CD4-positive, alpha-beta T cell treated with Interleukin-6 for 4 hours (primary cell): Measurements from ENCODE around the gene PARP3.

Experiments
- DNase-seq: peaks from one replicate; pipeline ENCODE4 v3.0.0-alpha.2; 2020; ENCODE audit warnings: mixed read lengths

The PARP3 gene

GRCh38 chr3:51949121-51949520, 7.0 kb downstream of the PARP3 start:
- DNase-seq, result no peak

GRCh38 chr3:51950899-51951298, 8.7 kb downstream of the PARP3 start:
- no peak for DNase-seq

DNA sequence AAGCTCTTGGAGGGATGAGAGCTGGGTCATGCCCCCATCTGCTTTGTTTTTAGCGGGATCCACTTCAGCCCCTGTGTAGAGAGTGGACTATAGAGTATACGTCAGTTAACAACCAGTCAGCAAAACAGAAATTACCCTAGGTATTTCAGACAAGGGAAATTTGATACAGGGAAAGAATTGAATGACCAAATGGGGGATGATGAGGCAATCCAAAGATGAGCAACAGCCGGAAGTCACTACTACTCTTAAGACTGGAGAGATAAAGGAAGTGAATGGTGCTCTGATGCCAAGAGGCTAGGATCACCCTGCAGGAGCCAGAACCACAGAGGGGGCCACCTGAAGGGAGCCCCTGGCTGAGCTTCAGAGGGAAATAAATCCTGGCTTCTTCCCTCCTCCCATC, 11.3 kb downstream of the PARP3 start:
- DNase-seq, result no peak

DNA sequence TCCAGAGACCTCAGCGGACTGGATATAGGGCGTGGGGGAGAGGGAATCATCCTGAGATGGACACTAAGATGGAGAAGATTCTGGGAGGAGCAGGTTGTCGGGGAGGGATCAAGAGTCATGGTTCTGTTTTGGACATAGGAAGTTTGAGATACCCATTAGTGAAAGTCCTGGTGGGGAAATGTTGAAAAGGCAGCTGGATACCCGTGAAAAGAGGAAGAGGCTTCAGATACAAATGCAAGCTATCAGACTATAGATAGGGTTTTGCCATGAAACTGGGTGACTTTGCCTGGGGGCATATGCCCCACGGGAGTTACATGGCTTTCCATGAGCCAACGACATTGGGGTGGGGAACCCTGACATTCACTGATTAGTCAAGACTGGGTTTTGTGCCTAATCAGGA, 11.9 kb downstream of the PARP3 start:
- DNase-seq, result no peak

GRCh38 chr3:51954713-51955112, 12.6 kb downstream of the PARP3 start:
- DNase-seq, result no peak

- DNase-seq, result no peak
Observed at GRCh38 chr3:51955175-51955892, 13.2 kb downstream of the PARP3 start, which contains the start of gene GPR62. TSS of gene GPR62 (plus strand) at chr3:51955381. CDS start at chr3:51955653, 272 bp downstream.

- peak; percentile 44 for DNase-seq
Observed at GRCh38 chr3:51955893-51956770, 14.0 kb downstream of the PARP3 start.

- no peak for DNase-seq
Observed at GRCh38 chr3:51957520-51958205, 15.5 kb downstream of the PARP3 start.

DNA sequence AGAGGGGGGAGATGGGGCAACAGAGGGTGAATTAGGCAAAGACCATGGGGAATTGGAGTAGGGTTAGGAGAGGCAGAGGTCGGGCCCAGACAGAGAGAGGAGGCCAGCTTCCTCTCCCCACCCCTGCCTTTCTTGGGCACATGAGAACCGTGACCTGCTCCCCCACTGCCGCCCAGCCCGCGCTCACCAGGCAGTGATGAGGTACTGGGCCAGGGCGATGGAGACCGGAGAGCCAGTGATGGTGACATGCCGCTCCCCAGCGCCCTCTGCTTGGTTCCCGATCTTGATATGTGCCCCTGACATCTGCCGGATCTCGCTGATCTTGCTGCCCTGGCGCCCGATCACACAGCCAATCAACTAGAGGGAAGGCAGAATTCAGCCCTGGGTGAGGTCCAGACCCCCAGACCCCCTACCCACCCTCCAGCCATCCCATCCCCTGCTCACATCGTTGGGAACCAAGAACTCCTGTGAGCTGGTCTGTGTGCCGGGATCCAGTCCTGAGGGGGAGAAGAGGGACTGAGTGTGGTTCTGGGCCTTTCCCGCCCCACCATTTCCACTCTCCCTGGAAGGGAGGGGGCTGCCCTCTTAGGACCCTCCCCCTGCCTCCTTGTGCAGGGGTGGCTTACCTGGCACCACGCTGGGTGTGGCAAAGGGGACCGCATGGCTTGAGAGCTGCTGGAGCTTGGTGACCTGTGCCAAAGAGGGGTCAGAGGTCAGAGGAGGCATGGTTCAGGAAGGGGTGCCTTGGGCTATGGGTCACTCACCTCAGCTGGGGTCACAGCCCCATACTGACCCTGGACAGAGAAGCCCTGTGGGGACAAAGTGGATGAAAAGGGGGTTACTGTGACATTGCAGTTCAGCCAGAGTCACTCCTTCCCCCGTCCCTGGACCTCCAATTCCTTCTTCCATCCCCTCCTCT, 16.7 kb downstream of the PARP3 start:
- no peak for DNase-seq

GRCh38 chr3:51959651-51960050, 17.5 kb downstream of the PARP3 start:
- no peak for DNase-seq

GRCh38 chr3:51960386-51960785, 18.2 kb downstream of the PARP3 start:
- no peak for DNase-seq

DNA sequence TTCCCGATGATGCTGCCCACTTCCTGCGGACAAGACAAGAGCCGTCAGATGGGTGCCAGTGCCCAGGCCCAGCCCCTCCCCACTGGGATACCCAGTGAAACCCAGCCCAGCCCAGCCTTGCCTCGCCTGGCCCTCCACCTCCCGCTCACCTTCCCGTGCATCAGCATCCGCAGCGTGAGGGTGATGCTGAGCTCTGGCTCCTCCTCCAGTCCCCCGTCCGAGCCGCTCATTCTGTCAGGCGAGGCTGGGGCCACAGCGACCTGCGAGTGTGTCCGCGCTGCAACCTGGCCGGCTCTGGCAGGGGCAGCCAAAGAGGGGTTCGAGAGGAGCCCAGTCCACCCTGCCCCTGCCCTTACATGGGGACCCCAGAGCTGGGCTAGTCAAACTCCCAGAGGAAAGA, 18.8 kb downstream of the PARP3 start:
- no peak for DNase-seq

- no peak for DNase-seq
Observed at GRCh38 chr3:51961602-51962569, 19.7 kb downstream of the PARP3 start.

GRCh38 chr3:51962854-51963530, 20.8 kb downstream of the PARP3 start:
- DNase-seq, result no peak

- DNase-seq, result no peak
Observed at GRCh38 chr3:51963951-51964451, 21.8 kb downstream of the PARP3 start.

GRCh38 chr3:51964521-51964920, 22.4 kb downstream of the PARP3 start:
- DNase-seq, result no peak

GRCh38 chr3:51966016-51966415, 23.9 kb downstream of the PARP3 start:
- DNase-seq, result no peak

GRCh38 chr3:51966486-51966885, 24.3 kb downstream of the PARP3 start:
- DNase-seq, result no peak

DNA sequence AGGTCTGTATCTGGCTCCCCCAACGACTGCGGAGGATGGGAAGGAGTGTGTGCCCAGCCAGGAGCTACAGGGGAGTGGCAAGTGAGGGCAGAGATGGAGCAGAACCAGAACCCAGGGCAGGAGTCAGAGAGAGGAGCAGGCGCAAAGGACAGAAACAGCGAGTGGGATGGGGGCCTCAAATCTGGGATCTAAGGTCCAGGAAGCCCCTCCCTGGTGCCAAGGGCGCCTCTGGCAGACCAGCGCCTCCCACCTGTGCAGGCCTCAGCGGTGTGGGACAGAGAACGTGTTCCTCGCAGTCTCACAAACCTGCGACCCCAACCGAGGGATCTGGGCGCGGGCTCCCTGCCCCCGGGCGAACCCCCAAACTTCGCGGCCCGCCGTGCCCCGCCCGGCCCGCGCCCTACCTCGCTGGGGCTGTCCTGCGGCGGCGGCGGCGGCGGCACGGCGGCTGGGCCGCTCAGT, 24.8 kb downstream of the PARP3 start:
- DNase-seq, result peak; percentile 22
